IMR-90 (cell line): Measurements from ENCODE around the gene SLC37A1. TPM values are rescaled to one million over a fixed set of nuclear protein-coding genes. Genes with fewer than 3 reads are reported as not detected.

Source experiments
- ATAC-seq: fragments of 200-7000 bp; cut with Tn5 transposase; 2 replicates; pipeline ENCODE4 v1.9.1; 2020; ENCODE audit warnings: low read depth, mild to moderate bottlenecking, moderate library complexity
- BruUV-seq: library from RNA; stranded (reverse); fragments of 400-500 nt; replicated peaks from 2 replicates; lab custom pipeline; 2021; lab: Mats Ljungman, UMichigan
- CTCF ChIA-PET: fragments of 300-600 bp; formaldehyde crosslinking; extraction: SDS; loops from one replicate; lab custom pipeline; 2021; ENCODE audit warnings: antibody characterized with exemption; lab: Yijun Ruan, JAX
- POLR2A ChIA-PET: fragments of 300-600 bp; sonication (Branson Sonifier 250); formaldehyde crosslinking; loops from one replicate; lab custom pipeline; 2022; ENCODE audit warnings: antibody characterized with exemption; ENCODE audit not compliant: unreplicated experiment; lab: Charles Lee
- DNase-seq: peaks from one replicate; pipeline ENCODE4 v3.0.0; 2013
- H2AFZ ChIP-seq: replicated peaks from 2 replicates; pipeline ENCODE3; 2013; ENCODE audit warnings: low read length, mild to moderate bottlenecking; ENCODE audit not compliant: poor library complexity
- H2AK5ac ChIP-seq: 2 replicates; pipeline ENCODE4 v1.6.1; 2013; ENCODE audit warnings: low read depth, low read length, inconsistent platforms
- H2AK9ac ChIP-seq: replicated peaks from 2 replicates; pipeline ENCODE3; 2013; ENCODE audit warnings: mild to moderate bottlenecking, low read depth, low read length, moderate library complexity; ENCODE audit not compliant: poor library complexity
- H2BK120ac ChIP-seq: 2 replicates; pipeline ENCODE4 v1.6.1; 2013; ENCODE audit warnings: low read depth, low read length, inconsistent platforms
- H2BK15ac ChIP-seq: 3 replicates; pipeline ENCODE4 v1.6.1; 2013; ENCODE audit warnings: low read depth, low read length, inconsistent platforms
- H2BK20ac ChIP-seq: 2 replicates; pipeline ENCODE4 v1.6.1; 2013; ENCODE audit warnings: low read depth, mild to moderate bottlenecking, inconsistent platforms, low read length, moderate library complexity
- H2BK5ac ChIP-seq: 2 replicates; pipeline ENCODE4 v1.6.1; 2013; ENCODE audit warnings: mild to moderate bottlenecking, low read depth, low read length, inconsistent platforms; ENCODE audit not compliant: poor library complexity, severe bottlenecking
- H3K14ac ChIP-seq: replicated peaks from 2 replicates; pipeline ENCODE4 v1.6.1; 2013; ENCODE audit warnings: low read depth, low read length, inconsistent platforms
- H3K18ac ChIP-seq: 2 replicates; pipeline ENCODE4 v1.6.1; 2013; ENCODE audit warnings: low read depth, low read length, control low read depth
- H3K23ac ChIP-seq: 2 replicates; pipeline ENCODE4 v1.6.1; 2013; ENCODE audit warnings: low read depth, low read length, inconsistent platforms
- H3K27ac ChIP-seq: 2 replicates; pipeline ENCODE4 v1.5.1; 2013; ENCODE audit warnings: mild to moderate bottlenecking, control low read depth, low read length; ENCODE audit not compliant: insufficient read depth
- H3K27me3 ChIP-seq: 2 replicates; pipeline ENCODE4 v1.6.1; 2013; ENCODE audit warnings: low read length; ENCODE audit not compliant: control insufficient read depth, insufficient read depth
- H3K36me3 ChIP-seq: 2 replicates; pipeline ENCODE4 v1.6.1; 2013; ENCODE audit warnings: low read length, mixed read lengths; ENCODE audit not compliant: control insufficient read depth, insufficient read depth
- H3K4ac ChIP-seq: 2 replicates; pipeline ENCODE4 v1.6.1; 2013; ENCODE audit warnings: low read depth, low read length, inconsistent platforms
- H3K4me1 ChIP-seq: 2 replicates; pipeline ENCODE4 v1.6.1; 2013; ENCODE audit warnings: low read length, mixed read lengths; ENCODE audit not compliant: control insufficient read depth, insufficient read depth
- H3K4me2 ChIP-seq: 2 replicates; pipeline ENCODE4 v1.6.1; 2013; ENCODE audit warnings: low read depth, mild to moderate bottlenecking, control low read depth, low read length, moderate library complexity
- H3K4me3 ChIP-seq: 2 replicates; pipeline ENCODE4 v1.5.1; 2013; ENCODE audit warnings: low read depth, mild to moderate bottlenecking, control low read depth, low read length, moderate library complexity; ENCODE audit not compliant: insufficient read depth
- H3K56ac ChIP-seq: 2 replicates; pipeline ENCODE4 v1.6.1; 2013; ENCODE audit warnings: low read length, inconsistent platforms; ENCODE audit not compliant: insufficient read depth; ENCODE audit errors: extremely low read depth
- H3K79me1 ChIP-seq, 2 experiments: 2 replicates each; pipeline ENCODE4 v1.6.1; 2013; ENCODE audit warnings: low read length in 2 of 2, inconsistent platforms in 1 of 2, low read depth in 1 of 2
- H3K9ac ChIP-seq: 2 replicates; pipeline ENCODE4 v1.6.1; 2013; ENCODE audit warnings: low read depth, low read length, control low read depth
- H3K9me1 ChIP-seq: 2 replicates; pipeline ENCODE4 v1.6.1; 2013; ENCODE audit warnings: low read length, inconsistent platforms; ENCODE audit not compliant: insufficient read depth
- H3K9me3 ChIP-seq: 2 replicates; pipeline ENCODE4 v1.6.1; 2013; ENCODE audit warnings: low read length; ENCODE audit not compliant: control insufficient read depth, insufficient read depth
- H4K20me1 ChIP-seq: 2 replicates; pipeline ENCODE4 v1.6.1; 2013; ENCODE audit warnings: low read length, inconsistent platforms; ENCODE audit not compliant: insufficient read depth
- H4K5ac ChIP-seq: 2 replicates; pipeline ENCODE4 v1.6.1; 2013; ENCODE audit warnings: mild to moderate bottlenecking, low read depth, low read length, control low read depth
- H4K8ac ChIP-seq, 2 experiments: 2 replicates each; pipeline ENCODE4 v1.6.1; 2013; ENCODE audit warnings: low read depth in 2 of 2, low read length in 2 of 2, control low read depth in 1 of 2, inconsistent platforms in 1 of 2
- H4K91ac ChIP-seq: 2 replicates; pipeline ENCODE4 v1.6.1; 2013; ENCODE audit warnings: low read depth, low read length, inconsistent platforms; ENCODE audit not compliant: insufficient read depth
- ELK1 ChIP-seq: fragments of 150-350 bp; IDR thresholded peaks from 2 replicates; pipeline ENCODE4 v1.6.1; 2016; ENCODE audit warnings: low read depth, mild to moderate bottlenecking, low read length, moderate library complexity, borderline replicate concordance
- FOS ChIP-seq: fragments of 150-350 bp; IDR thresholded peaks from 2 replicates; pipeline ENCODE4 v1.6.1; 2016; ENCODE audit warnings: low read depth, low read length
- MAZ ChIP-seq: IDR thresholded peaks from 2 replicates; pipeline ENCODE4 v1.6.1; 2012; ENCODE audit warnings: low read depth, mild to moderate bottlenecking, low read length, improper control_type of control experiment, moderate library complexity, borderline replicate concordance
- WGBS, 2 experiments: methylation state at CpG; one replicate each; pipeline versions ENCODE4 v1.1.5 to v1.1.7; 2013; ENCODE audit warnings: missing lambda C conversion rate in 2 of 2; ENCODE audit not compliant: insufficient read length in 1 of 2; ENCODE audit errors: extremely low coverage in 2 of 2; 5-methylcytosine and 5-hydroxymethylcytosine counted together
- dilution Hi-C: fragments of 300-500 bp; cut with HindIII; formaldehyde crosslinking; loops from one replicate; pipeline ENCODE4 v1.14.3; 2018; ENCODE audit warnings: low sequenced_read_pairs; ENCODE audit not compliant: unreplicated experiment
- in situ Hi-C: fragments of 300-500 bp; cut with MboI; formaldehyde crosslinking; loops from 3 replicates; pipeline ENCODE4 v1.14.3; 2019; ENCODE audit warnings: low sequenced_read_pairs, inconsistent platforms, mixed read lengths
- intact Hi-C: fragments of 100-400 bp; cut with micrococcal nuclease; formaldehyde crosslinking; loops from 2 replicates; pipeline ENCODE4 v1.10.0; 2022
- polyA plus RNA-seq, 3 experiments: library from polyadenylated mRNA; depleted of rRNA; stranded (reverse); fragments of >200 nt; gene quantifications; 2 replicates each; pipeline ENCODE4 v1.2.3, GENCODE V29; 2012; ENCODE audit warnings: low replicate concordance in 1 of 3
- total RNA-seq: library from RNA; depleted of rRNA; stranded (reverse); fragments of >200 nt; gene quantifications from 2 replicates; pipeline ENCODE4 v1.2.3, GENCODE V29; 2012

SLC37A1 gene
- total and polyA plus RNA-seq, 2 of the 4 experiments (the other 2 are of a cell fraction) = 0.36 to 0.48 TPM

DNA sequence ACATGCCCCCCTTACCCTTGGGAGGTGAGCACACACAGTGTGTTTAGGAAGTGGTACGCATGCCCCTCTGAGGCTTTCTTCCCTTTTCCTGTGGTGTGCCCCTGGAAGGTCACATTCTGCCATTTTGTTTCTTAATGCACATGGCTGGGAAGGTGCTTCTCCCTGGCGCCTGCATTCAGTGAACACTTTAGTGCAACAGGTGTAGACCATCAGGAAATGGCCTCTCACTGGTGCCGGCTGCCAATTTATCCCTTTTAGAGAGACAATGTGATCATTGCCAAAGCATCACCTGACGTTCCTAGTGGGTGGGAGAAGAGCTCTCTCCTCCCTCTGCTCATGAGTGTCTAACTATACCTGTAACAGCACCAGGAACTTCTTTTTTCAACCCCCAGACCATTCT lies 88.0 kb downstream of the SLC37A1 start:
- Histone ChIP-seq H2AK5ac (no peak overlapping the region), H3K4ac (no peak overlapping the region), H3K4me3 (no peak overlapping the region), H3K18ac (no peak overlapping the region), H3K23ac (no peak overlapping the region), H3K36me3 (no peaks in the 10 kb centered on the region), H3K9me1 (no peaks in the 10 kb centered on the region), H2BK120ac (no peak overlapping the region), H3K4me1 (no peaks in the 10 kb centered on the region), H4K5ac (no peak overlapping the region), H3K27ac (no peak overlapping the region), H3K56ac (no peak overlapping the region), H3K79me1 (no peaks in the 10 kb centered on the region), H4K20me1 (no peaks in the 10 kb centered on the region), H4K8ac (no peak overlapping the region), H2BK15ac (no peak overlapping the region), H2BK20ac (no peak overlapping the region), H3K9me3 (peaks cover 9% of the 10 kb centered on the region), H3K4me2 (no peak overlapping the region), H4K91ac (no peak overlapping the region), H2BK5ac (no peak overlapping the region), H3K27me3 (peaks cover 9% of the 10 kb centered on the region), H3K14ac (no peak overlapping the region), H2AFZ (no peak overlapping the region), H2AK9ac (no peak overlapping the region), H3K9ac (no peak overlapping the region)
- intact Hi-C loops (no loop called here), in situ Hi-C loops (no loop called here), dilution Hi-C loops (no loop called here)
- CTCF ChIA-PET = interaction anchor here (0.8 kb wide), 1 partner anchor 216 kb away, joined by 3 read pairs; no protein-coding TSS in a partner anchor
- WGBS, 2 experiments = no CpG with 5 or more reads among the region's 4 CpGs
- POLR2A ChIA-PET = no interaction called here
- ATAC-seq = no peak
- no peak for DNase-seq
- TF ChIP-seq ELK1 (no peak), MAZ (no peak), FOS (no peak)
- BruUV-seq = no TSS peak
